HS-27A (cell line): Measurements from ENCODE around the gene MBTPS1.

Experiments used
- DNase-seq: peaks from one replicate; pipeline ENCODE4 v3.0.0-alpha.2; 2012; ENCODE audit warnings: low read depth, missing footprints

The MBTPS1 gene

GRCh38 chr16:84098939-84099338, 17.8 kb downstream of the MBTPS1 start:
- DNase-seq = no peak

DNA sequence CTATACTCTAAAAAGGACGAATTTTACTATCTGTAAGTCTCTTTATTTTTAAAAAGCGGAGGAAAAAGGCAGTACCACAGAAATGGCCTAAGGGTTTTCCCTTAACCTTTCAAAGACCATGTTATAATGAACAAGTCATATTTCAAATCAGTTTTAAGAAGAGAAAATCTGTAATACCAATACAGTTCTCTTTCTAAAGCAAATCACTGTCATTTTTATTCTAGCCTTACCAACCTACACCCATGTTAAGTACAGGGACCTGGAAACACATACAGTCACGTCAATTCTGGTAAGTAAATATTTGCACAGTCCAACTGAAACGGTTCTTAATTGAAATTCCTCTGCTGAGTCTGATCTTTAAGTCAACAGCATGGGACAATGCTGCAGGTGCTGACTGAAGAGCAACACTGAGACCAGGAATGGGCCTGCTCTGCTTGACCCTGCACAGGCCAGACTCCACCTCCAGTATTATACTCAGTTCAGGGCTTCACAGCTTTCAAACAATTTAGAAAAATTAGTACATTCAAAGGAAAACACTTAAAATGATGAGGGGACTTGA, 20.2 kb downstream of the MBTPS1 start:
- DNase-seq = no peak

GRCh38 chr16:84095466-84095865, 21.3 kb downstream of the MBTPS1 start:
- no peak for DNase-seq

DNA sequence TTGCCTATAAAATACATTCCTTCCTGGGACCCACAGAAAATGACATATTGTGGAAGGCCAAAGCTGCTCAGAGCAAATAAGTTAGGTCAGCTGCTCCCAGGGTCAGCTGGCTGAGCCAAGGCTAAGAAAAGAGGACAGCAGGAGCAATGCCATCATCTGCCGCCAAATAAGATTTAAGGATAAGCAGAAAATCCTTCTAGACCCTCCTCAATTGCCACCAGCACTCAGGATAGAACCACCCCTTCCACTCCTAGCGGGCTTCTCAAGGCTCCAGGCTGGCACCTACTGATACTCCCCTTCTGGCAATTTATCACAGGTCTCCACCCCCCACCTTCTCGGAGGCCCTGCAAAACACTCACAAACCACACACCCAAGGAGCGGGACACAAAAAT, 22.9 kb downstream of the MBTPS1 start:
- DNase-seq = no peak

DNA sequence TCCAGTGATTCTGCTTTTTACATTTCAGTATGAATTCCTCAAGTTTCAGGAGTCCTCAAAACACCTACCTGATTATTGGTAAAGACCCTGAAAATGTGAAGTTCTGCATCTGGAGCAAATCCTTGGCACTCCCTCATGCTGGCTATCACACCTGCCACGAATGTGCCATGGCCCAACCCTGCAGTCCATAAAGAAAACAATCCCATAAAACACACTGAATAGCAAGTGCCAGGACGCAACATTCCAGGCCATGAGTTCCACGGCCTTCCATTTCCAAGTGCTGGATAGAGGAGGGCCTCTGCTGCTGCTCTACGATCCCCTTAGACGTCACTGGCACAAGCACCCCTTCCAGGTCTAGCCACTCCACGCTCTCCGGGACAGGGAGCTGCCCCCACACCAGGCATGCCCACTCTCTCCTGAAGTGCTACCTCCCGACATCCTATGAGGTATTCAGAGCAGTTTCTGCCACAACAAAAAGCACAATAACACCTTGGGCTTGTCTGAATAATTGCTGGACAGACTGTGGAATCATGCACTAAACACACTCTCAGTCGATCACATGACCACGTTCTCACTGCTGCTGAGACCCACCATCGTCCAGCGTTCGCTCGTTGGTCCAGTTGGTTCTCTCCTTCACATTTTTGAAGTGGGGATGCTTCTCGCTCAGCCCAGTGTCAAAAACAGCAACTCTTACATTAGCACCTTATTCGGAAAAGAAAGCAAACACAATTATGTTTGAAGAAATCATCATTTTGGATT, 23.4 kb downstream of the MBTPS1 start:
- no peak for DNase-seq

DNA sequence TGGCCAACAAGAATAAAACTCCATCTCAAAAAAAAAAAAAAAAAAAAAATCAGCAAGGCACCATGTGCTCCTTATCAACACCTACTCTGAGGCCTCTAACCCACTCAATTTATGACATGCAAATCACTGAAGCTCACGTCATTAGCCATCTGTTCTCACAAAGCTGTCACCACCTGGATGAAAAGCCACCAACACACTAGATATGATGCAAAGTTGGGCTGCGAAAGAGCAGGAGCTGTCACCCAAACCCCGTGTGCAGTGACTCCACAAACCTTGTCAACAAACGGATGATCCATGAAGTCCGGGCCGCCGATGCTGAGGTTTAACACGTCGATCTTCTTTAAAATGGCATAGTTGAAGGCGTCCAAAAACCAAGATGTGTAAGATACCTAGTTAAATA, 25.3 kb downstream of the MBTPS1 start:
- DNase-seq = no peak

DNA sequence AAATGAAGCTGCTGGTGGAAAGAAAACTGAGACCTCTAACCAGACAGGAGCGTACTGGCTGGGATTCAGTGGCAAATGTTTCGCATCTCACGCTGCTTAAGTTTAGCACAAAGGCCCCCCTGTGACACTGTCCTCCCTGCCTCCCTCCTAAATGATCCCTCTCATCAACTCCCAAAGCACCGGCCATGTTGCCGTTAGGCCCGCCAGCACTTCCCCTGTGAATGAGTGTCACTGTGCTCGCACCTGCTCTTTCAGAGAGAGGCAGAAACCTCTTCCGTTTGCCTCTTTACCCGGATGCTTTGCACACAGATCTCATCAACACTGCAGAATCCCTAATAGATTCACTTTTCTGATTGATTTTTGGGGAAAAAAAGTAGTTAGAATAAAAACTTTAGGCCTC, 26.5 kb downstream of the MBTPS1 start:
- no peak for DNase-seq

DNA sequence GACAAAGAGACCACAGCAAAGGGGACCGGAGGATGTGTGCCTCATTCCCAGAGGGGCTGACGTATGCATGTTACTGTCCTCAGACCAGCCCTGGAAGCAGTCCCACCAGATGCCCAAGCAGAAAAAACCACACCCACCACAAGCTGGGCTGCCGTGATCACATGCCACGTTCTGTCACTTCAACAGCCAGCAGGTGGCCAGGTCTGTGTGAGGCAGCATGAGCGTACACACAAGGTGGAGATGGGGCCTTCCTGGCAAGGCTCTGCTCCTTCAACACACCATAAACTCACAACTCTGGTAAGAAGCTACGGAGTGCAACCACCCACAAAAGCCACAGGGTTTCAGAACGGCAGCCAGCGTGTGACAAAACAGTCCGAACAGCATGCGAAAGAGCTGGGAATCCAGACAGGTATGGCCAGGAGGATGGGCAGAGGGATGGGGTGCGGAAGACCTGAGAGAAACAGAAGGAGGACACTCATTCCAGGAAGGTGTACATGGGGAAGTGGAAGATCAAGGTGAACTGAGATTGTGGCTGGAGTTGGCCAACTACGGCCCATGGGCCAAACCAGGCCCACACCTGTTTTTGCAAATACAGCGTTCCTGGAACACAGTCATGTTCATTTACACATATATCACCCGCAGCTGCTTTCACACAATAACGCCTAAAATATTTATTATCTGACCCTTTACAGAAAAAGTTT, 27.9 kb downstream of the MBTPS1 start:
- DNase-seq = no peak

- DNase-seq = no peak
Measured at GRCh38 chr16:84087466-84088151, 29.1 kb downstream of the MBTPS1 start.

- DNase-seq = no peak
Measured at GRCh38 chr16:84087001-84087400, 29.7 kb downstream of the MBTPS1 start.

DNA sequence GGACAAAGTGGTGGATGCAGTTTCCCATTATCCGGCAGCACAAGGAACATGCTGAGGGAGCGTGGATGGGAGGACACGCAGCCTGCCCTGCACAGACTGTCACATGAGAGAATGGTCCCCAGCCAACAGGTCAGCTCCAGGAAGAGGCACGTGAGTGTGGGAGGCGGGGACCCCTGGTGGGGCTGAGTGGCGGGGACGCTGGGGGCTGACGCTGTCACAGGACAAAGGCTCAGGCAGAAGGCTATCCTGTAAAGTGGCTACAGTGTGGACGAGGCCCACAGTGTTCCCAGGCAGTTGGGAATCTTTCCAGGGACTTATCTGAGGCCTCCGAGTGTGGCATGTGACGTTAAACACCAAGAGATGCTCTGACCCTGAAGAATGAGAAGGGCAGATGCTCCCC, 30.4 kb downstream of the MBTPS1 start:
- no peak for DNase-seq

DNA sequence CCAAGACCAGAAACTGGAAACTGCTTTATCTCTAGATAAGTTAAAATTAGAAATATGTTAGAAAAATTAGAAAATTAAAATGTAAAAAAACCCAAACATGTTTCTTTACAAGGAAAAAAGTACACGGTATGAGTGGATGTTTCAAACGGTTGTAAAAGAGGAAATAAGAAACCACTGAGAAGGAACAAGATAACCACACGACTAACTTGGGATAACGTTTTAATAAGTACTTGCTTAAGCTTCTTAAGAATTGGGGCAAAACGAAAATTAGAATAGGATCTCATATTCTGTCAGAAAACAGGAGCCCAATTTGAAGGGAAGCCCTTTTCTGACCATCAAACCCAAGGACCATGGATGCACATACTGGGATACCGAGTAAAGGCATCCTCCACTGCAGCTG, 31.0 kb downstream of the MBTPS1 start:
- no peak for DNase-seq

- DNase-seq = no peak
Measured at GRCh38 chr16:84085271-84085667, 31.5 kb downstream of the MBTPS1 start.

GRCh38 chr16:84084570-84085270, 32.0 kb downstream of the MBTPS1 start:
- DNase-seq = no peak

- DNase-seq = no peak
Measured at GRCh38 chr16:84082835-84083569, 33.7 kb downstream of the MBTPS1 start.

GRCh38 chr16:84082110-84082509, 34.6 kb downstream of the MBTPS1 start:
- DNase-seq = no peak

DNA sequence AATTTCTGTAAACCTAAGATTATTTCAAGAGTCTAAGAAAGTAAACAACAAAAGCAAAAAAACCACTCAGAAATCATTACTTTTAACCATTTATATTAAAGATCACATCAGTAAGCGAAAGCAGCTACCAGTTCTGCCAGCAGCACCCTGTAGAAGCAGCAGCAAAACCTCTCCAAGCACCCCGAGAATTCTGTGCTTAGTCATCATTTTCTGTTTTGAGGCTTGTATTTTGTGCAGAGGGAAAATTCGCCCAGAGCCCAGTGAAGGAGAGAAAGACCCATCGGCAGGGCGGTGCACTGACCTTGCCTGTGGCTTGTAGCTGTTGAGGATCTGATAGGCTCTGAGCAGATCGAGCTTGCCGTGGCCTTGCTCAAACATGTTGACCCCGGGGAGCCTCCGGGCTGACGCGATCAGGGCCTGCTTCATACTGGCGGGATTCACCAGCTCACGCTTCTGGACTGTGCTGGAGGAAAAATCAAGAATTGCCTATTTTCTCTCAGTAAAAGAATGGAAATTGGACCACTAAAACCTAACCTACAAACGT, 35.2 kb downstream of the MBTPS1 start:
- no peak for DNase-seq

- DNase-seq = no peak
Measured at GRCh38 chr16:84080813-84081212, 35.9 kb downstream of the MBTPS1 start.

GRCh38 chr16:84080378-84080777, 36.4 kb downstream of the MBTPS1 start:
- DNase-seq = no peak

DNA sequence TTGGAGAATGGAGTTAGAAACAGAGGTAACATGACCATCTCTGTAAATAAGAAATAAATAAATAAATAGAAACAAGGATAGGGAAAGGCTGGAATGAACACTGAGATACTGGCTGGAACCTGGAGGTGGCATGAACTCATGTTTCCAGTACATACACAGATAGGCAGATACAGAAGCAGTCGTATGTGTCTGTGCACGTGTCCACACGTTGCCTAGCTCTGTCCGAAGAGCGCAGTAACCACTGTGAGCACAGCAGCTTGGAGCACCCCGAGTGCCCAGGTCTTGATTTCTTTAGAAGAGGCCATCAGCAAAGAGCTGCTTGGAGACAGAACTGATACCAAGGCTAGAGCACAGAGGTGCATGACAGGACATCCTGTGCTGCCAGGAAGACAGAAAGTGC, 37.1 kb downstream of the MBTPS1 start:
- DNase-seq = no peak

DNA sequence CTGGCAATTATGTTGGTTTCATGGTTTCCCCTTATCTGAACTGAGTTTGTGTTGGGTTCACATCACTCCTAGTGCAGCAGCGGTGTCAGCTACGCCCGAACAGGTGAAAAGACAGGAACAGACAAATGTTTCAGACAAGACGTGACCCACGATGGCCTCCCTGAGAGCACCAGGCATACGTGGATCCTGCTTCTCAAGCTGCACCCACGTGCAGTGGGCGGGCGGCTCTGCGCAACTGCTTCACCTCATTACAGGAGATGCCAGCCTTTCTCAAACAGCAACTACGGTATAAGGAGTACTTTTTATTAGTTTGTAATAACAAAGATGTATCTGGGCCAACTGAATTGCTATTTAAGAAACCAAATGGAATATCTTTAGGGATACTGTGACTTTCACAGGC, 41.4 kb downstream of the MBTPS1 start:
- no peak for DNase-seq
